Activated CD8-positive, alpha-beta memory T cell treated with anti-CD3 and anti-CD28 coated beads, Interleukin-2, amount 10 ng/mL, durations not matched to agents 7 days and 5 days (primary cell): Measurements from ENCODE around the gene CELF3. TPM values are rescaled to one million over a fixed set of nuclear protein-coding genes. Genes with fewer than 3 reads are reported as not detected.
A peak's percentile ranks its signal among the peaks of the same experiment; 100 is the strongest.

Experiments
- ATAC-seq: fragments of 150-1000 bp; cut with Tn5 transposase; one replicate; pipeline ENCODE4 v1.10.0; 2021; ENCODE audit warnings: moderate library complexity
- CTCF ChIA-PET: fragments of 350-600 bp; sonication (Branson Sonifier 250); formaldehyde crosslinking; loops from one replicate; lab custom pipeline; 2021; ENCODE audit warnings: antibody characterized with exemption; lab: Charles Lee
- DNase-seq: peaks from one replicate; pipeline ENCODE4 v3.0.0-alpha.2; 2020
- H3K27ac Mint-ChIP-seq: one replicate; pipeline ENCODE4 v1.8.0; 2021; ENCODE audit warnings: mild to moderate bottlenecking, mixed read lengths
- H3K27me3 Mint-ChIP-seq: one replicate; pipeline ENCODE4 v1.8.0; 2021; ENCODE audit warnings: mixed read lengths
- H3K36me3 Mint-ChIP-seq: one replicate; pipeline ENCODE4 v1.8.0; 2021; ENCODE audit warnings: mild to moderate bottlenecking, mixed read lengths
- H3K4me1 Mint-ChIP-seq: one replicate; pipeline ENCODE4 v1.8.0; 2021; ENCODE audit warnings: mixed read lengths
- H3K4me3 Mint-ChIP-seq: one replicate; pipeline ENCODE4 v1.8.0; 2021; ENCODE audit warnings: mild to moderate bottlenecking, moderate library complexity, mixed read lengths
- H3K9me3 Mint-ChIP-seq: one replicate; pipeline ENCODE4 v1.8.0; 2022; ENCODE audit warnings: low read depth, mixed read lengths
- total RNA-seq, 2 experiments: library from RNA; stranded (reverse); gene quantifications; one replicate each; pipeline ENCODE4 v1.2.3, GENCODE V29; 2021

CELF3 gene
- total RNA-seq, 2 experiments from 2014 or later, result not detected

DNA sequence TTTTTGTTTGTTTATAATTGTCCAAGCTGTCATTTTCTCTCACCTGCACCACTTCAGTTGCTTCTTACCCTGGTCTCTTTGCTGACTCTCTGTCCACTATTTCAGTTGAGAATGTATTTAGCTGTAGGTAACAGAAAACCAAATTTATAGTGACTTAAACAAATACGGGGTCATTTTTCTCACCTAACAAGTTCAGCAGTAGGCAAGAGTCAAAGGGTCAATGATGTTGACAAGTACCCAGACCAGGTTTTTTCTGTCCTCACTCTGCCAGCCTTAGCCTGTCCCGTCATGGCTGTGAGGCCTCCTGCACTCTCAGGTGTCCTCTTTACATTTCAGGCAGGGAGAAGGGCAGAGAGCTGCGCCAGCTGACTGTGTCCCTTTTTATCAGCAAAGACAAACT lies 16.5 kb upstream of the CELF3 start:
- peaks cover 3% of the 10 kb centered on the region for H3K9me3 Mint-ChIP-seq
- H3K27ac Mint-ChIP-seq, result no peak overlapping the region
- H3K27me3 Mint-ChIP-seq, result peaks cover 25% of the 10 kb centered on the region
- H3K4me1 Mint-ChIP-seq, result no peaks in the 10 kb centered on the region
- no peaks in the 10 kb centered on the region for H3K36me3 Mint-ChIP-seq
- CTCF ChIA-PET, result interaction anchor here (0.6 to 1.2 kb wide), 2 partner anchors 104 to 259 kb away, joined by 3 to 4 read pairs; no protein-coding TSS in a partner anchor
- no peak for DNase-seq
- no peak for ATAC-seq
- H3K4me3 Mint-ChIP-seq, result no peak overlapping the region

DNA sequence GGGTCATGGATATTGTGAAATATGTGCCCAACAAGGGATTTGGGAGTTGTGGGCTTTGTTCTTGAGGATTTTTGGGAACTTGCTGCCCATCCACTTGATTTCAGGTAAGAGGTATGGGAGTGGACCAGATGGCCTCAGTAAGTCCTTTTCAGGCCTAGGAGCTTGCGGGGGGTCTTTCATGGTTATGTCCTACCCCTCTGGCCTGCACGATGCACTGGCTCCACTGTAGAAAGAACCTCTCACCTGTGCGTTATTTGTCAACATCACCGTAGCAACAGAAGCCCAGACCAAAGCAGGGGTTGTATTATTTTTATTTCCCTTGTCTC lies 13.3 kb upstream of the CELF3 start:
- CTCF ChIA-PET, result interaction anchor here (1.2 kb wide), 2 partner anchors 9 to 136 kb away, joined by 3 read pairs; no protein-coding TSS in a partner anchor
- no peak overlapping the region for H3K27ac Mint-ChIP-seq

DNA sequence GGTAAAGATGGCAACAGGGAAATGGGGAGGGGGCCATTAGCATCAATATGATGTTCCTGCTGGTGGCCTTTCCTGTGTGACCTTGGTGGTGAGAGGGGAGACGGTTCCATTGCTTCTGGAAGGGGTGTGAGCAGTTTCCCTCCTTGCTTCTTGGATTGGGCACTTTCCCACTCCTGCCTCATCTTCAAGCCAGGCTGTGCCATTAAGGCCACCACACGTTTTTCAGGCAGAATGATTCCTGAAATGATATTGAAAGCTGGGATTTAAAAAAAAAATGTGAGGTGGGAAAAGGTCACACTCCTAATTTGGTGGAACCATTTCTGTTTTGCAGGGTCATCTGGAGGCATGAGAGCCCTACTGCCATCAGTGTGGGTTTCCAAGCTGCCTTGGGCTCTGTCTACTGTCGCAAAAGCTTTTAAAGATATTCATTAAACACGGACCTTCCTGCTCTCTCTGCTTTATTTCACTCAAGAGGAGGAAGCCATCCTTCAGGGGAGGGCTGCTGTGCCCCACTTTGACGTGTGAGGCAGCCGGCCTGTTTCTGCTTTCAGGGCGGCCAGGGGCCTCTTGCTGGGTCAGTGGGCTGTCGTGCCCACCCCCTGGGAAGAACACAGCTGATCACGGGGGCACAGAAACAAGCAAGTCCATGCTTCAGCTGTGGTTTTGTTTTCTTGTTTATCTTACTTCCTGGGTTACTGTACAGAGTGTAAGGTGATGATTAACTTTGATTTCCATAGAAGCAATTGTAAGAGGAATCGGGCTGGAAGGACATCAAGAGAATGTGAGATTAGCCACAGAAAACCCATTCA lies 12.8 kb upstream of the CELF3 start:
- no peak overlapping the region for H3K27ac Mint-ChIP-seq
- CTCF ChIA-PET, result interaction anchor here (1.1 to 1.5 kb wide), 4 partner anchors 9 to 285 kb away, joined by 3 to 4 read pairs (median 3); no protein-coding TSS in a partner anchor
- no peak for DNase-seq

More for the DNA sequence above, 13.3 kb upstream of the CELF3 start:
- H3K4me1 Mint-ChIP-seq, result no peaks in the 10 kb centered on the region
- no peaks in the 10 kb centered on the region for H3K36me3 Mint-ChIP-seq
- ATAC-seq (no peak), DNase-seq (peak; percentile 7)
- H3K4me3 Mint-ChIP-seq, result no peak overlapping the region
- H3K27me3 Mint-ChIP-seq, result peaks cover 43% of the 10 kb centered on the region
- no peaks in the 10 kb centered on the region for H3K9me3 Mint-ChIP-seq

DNA sequence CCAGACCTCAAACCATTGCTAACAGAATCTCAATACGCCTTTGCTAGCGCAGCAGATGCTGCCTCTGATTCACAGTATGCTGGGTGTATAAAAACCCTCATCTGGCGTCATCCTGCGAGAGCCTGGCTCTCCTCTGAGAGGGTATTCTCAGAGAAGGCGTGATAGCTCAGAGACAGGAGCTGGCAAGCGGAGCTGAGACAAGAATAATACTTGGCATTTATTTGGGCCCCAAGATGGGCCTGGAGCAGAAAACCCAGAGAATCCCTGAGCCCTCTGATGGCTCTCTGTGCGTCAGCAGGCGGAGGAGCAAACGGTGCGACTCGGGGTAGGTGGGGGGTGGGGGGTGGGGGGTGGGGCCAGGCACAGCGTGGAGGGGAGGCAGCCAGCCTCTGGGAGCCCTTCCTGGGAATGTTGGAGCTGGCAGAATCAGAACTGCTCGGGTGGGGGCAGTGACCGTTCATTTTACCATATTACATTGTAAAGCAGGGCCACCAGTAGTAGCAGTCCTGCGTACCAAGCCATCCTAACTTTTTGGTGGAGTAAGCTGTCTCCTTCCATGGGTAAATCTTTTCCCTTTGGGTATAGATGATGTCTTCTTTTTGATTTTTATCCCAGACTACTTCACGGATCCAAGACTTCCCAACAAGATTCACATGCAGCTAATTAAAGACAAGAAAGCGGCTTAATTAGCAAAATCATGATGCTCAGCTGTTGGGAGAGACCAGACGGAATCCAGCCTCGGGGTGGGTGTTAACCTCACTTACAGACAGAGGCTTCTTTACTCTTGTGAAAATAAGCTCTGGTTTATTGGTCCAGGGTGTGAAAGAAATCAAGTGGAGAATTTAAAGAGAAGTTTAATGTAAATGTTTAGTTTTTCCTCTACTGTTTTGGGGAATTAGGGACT lies 11.8 kb upstream of the CELF3 start:
- Mint-ChIP-seq H3K4me1 (no peaks in the 10 kb centered on the region), H3K27me3 (peaks cover 55% of the 10 kb centered on the region), H3K27ac (no peak overlapping the region), H3K36me3 (no peaks in the 10 kb centered on the region), H3K9me3 (no peaks in the 10 kb centered on the region), H3K4me3 (no peak overlapping the region)
- CTCF ChIA-PET, result interaction anchor here (0.6 to 1.5 kb wide), 6 partner anchors 8 to 284 kb away, joined by 3 to 4 read pairs (median 3); no protein-coding TSS in a partner anchor
- no peak for ATAC-seq
- no peak for DNase-seq

More for the DNA sequence above, 12.8 kb upstream of the CELF3 start:
- Mint-ChIP-seq H3K4me1 (no peaks in the 10 kb centered on the region), H3K4me3 (no peak overlapping the region), H3K9me3 (no peaks in the 10 kb centered on the region), H3K27me3 (peaks cover 46% of the 10 kb centered on the region), H3K36me3 (no peaks in the 10 kb centered on the region)
- ATAC-seq, result no peak

DNA sequence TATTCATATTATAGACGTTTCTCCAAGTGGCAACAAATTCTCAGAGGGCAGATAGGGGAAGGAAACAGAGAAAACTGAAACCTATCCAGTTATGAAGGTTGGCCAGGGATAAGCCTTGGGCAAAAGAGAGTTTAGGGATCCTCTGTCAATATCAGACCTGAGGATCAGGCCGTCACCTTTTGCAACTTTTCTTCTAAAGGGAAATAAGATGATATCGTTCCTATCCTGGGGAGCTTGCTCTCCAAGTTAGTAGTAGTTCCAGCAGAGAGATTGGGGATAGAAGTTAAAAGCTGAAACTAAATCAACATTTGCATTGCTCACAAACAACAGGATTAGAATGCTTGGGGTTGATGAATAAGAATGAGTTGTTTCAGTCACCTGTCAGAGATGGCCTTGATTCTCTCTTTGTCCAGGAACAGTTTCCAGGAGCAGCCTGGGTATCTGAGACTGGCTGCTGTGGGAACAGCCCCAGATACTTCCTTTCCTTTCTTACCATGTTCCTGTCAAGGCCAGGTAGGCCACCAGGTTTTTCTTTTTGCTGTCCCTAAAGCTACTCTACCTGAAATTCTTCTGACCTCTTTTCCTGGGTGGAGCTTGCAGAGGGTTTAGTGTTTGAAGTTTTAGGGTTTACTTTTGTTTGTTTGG lies 7.2 kb upstream of the CELF3 start:
- Mint-ChIP-seq H3K36me3 (no peaks in the 10 kb centered on the region), H3K4me3 (no peak overlapping the region), H3K27me3 (peaks cover 72% of the 10 kb centered on the region), H3K27ac (no peak overlapping the region), H3K9me3 (no peaks in the 10 kb centered on the region), H3K4me1 (peaks cover 19% of the 10 kb centered on the region)
- ATAC-seq (no peak), DNase-seq (no peak)
- CTCF ChIA-PET, result no interaction called here

DNA sequence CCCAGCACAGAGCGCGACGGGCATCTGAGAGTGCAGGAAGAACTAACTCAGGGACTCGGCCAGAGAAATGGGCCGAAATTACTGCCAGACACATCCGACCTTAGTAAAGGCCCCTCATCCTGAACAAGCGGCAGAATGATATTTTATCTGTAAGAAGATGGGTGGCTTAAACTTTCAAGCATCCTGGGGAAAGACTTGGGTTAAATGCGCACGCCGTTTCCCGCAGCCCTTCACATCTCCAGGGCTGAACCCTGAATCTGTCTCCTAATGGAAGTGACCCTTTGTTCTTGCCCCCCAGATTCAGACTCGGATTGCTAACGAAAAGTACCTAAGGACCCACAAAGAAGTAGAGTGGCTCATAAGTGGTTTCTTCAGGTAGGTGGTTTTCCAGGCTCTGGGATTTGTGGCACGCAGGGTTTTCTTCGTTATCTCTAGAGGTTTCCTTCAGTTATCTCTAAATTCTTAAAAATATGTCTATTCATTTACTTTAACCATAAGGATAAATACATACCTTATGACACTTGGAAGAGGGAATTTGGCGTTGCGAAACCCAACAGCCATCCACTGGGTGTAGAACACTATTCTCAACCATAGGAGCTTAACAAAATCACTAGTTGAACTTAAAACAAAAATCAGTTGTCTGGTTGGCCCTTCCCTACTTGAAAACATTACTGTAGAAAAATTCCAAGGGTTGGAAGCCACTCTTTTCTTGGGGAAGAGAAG lies 5.3 kb upstream of the CELF3 start:
- Mint-ChIP-seq H3K36me3 (no peaks in the 10 kb centered on the region), H3K4me1 (peaks cover 21% of the 10 kb centered on the region), H3K9me3 (no peaks in the 10 kb centered on the region), H3K4me3 (peak overlapping the region; percentile 53), H3K27me3 (peaks cover 77% of the 10 kb centered on the region), H3K27ac (no peak overlapping the region)
- ATAC-seq, result no peak
- DNase-seq, result no peak
- CTCF ChIA-PET, result interaction anchor here (0.9 kb wide), 1 partner anchor 13 kb away, joined by 5 read pairs; no protein-coding TSS in a partner anchor

DNA sequence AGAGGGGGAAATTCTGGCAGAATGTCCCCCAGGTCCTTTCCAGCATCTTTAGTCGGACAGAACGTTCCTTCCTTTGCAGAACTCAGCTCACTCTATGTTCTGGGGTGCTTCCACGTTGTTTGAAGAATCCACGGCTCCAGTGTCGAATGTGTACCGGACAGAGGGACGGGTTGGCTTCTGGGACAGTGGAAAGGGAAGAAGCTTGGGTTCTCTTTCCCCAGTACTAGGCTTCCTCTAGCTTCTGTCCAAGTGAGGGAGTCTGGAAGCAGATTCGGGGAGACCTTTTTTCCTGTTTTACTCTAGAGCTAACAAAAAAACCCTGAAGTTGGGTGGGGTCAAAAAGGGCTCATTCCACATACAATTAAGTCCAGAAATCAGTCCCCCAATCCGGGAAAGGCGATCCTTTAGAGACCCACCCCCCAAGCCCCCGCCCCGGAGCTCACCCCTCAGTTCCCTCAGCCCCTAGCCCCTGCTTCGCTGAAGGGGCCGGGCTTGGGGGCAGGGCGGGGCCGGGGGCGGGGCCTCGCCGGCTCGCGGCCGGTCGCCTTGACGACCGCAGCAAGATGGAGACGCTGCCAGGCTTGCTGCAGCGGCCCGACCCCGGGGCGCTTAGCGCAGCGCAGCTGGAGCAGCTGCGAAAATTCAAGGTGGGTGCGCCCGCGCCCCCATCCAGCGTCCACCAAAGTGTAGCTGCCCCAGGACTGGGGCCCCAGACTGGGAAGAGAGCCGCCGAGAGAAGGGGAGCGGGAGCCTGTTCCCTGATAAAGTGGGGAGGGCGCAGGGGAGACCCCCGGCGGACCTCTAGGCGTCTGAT lies 4.6 kb upstream of the CELF3 start, which contains the start of gene RIIAD1:
TSS of gene RIIAD1 (plus strand) at position 549 of the 814 bp plus-strand sequence. CDS start at position 564, 15 bp downstream.
- H3K27me3 Mint-ChIP-seq, result peaks cover 81% of the 10 kb centered on the region
- DNase-seq (peak; percentile 60), ATAC-seq (peak; percentile 94)
- peak within 1 kb of the TSS; percentile 55 for H3K4me3 Mint-ChIP-seq
- H3K36me3 Mint-ChIP-seq, result no peaks in the 10 kb centered on the region
- no peaks in the 10 kb centered on the region for H3K9me3 Mint-ChIP-seq
- H3K27ac Mint-ChIP-seq, result no peak within 1 kb of the TSS
- CTCF ChIA-PET, result interaction anchor here (0.6 to 1.7 kb wide), 8 partner anchors 8 to 280 kb away, joined by 3 to 4 read pairs (median 3); no protein-coding TSS in a partner anchor
- peaks cover 24% of the 10 kb centered on the region for H3K4me1 Mint-ChIP-seq

DNA sequence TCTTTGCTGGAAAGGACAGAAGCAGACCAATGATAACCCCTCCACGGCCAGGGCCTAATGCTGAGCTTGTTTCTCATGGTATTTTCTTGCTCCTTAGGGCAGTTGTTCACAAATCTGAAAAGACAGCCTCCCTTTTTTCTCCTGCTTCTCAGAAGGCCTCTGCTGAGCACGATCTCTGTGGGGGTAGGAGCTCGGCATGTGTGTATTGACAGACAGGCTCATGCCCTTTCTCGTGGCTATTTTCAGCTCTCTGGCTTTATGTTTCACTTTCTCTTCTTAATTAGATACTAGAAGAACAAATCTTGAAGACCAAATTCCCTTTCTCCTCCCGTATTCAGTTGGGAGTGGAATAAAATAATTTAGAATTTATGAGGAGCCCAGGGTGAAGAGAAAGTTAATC lies 4.0 kb upstream of the CELF3 start:
- H3K36me3 Mint-ChIP-seq, result no peaks in the 10 kb centered on the region
- H3K27ac Mint-ChIP-seq, result no peak overlapping the region
- peaks cover 82% of the 10 kb centered on the region for H3K27me3 Mint-ChIP-seq
- H3K9me3 Mint-ChIP-seq, result no peaks in the 10 kb centered on the region
- H3K4me1 Mint-ChIP-seq, result peaks cover 24% of the 10 kb centered on the region
- ATAC-seq (no peak), DNase-seq (no peak)
- CTCF ChIA-PET, result interaction anchor here (0.8 to 1.7 kb wide), 7 partner anchors 9 to 281 kb away, joined by 3 to 4 read pairs (median 3); no protein-coding TSS in a partner anchor
- H3K4me3 Mint-ChIP-seq, result peak overlapping the region; percentile 55

DNA sequence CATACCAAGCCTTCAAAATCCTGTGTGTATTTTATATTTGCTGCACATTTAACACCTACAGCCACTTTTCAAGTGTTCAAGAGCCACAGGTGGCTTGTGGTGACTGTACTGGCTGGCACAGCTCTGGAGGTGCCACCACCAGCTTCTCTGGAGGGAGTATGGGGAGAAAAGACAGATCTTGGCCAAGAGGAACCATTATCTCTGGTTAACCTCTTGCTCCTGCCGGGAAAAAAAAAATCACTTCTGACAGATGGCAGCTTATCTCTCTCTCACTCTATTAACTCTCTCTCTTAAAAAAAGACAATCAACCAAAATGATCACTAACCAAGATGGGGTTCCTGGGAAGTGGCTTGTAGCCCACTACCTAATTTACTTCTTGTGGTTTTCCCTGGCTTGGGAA lies 3.5 kb upstream of the CELF3 start:
- DNase-seq, result no peak
- CTCF ChIA-PET, result interaction anchor here (1.0 to 1.7 kb wide), 4 partner anchors 9 to 281 kb away, joined by 3 read pairs; no protein-coding TSS in a partner anchor
- H3K27ac Mint-ChIP-seq, result no peak overlapping the region

DNA sequence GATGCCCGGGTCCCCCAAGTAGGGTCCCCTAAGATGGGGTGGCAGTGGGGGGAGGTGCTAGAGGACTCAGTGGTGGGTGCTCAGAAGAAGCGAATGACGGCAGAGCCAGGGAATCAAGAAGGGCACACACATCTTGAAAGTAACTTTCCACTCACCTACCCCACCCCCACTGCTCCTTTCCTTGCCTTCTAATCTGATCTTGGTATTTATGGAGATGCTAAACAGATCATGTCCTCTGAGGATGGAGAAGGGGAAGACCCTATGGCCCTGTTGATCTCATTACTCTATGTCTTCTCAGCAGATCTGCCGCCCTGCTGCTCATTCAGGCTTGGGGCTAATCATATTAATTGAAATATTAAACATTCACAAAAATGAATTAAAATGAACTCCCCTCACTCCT lies 2.1 kb upstream of the CELF3 start:
- Mint-ChIP-seq H3K4me1 (peaks cover 24% of the 10 kb centered on the region), H3K27me3 (peaks cover 77% of the 10 kb centered on the region), H3K9me3 (no peaks in the 10 kb centered on the region), H3K27ac (no peak overlapping the region), H3K36me3 (no peaks in the 10 kb centered on the region), H3K4me3 (no peak overlapping the region)
- CTCF ChIA-PET, result no interaction called here
- ATAC-seq, result no peak
- no peak for DNase-seq

More for the DNA sequence above, 3.5 kb upstream of the CELF3 start:
- no peaks in the 10 kb centered on the region for H3K9me3 Mint-ChIP-seq
- peaks cover 82% of the 10 kb centered on the region for H3K27me3 Mint-ChIP-seq
- no peaks in the 10 kb centered on the region for H3K36me3 Mint-ChIP-seq
- H3K4me1 Mint-ChIP-seq, result peaks cover 24% of the 10 kb centered on the region
- H3K4me3 Mint-ChIP-seq, result peak overlapping the region; percentile 55
- no peak for ATAC-seq

DNA sequence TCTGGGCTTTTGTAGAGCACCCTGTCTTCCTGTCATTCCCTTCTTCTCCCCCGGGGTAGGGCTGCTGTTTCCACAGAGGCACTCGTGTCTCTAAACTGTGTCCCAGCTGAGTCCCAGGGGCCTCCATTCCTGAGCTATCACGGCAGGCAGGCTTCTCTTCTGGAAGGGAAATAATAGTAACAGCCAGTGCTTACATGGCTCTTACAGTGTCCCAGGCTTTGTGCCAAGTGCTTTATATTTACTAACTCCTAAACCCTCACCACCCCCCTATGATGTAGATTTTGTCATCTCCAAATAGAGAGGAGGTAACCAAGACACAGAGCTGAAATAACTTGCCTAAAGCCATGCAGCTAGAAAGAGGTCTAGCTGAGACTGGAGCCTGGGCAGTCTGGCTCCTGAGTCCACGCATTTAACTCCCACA lies 1.4 kb upstream of the CELF3 start:
- Mint-ChIP-seq H3K36me3 (no peaks in the 10 kb centered on the region), H3K27me3 (peaks cover 77% of the 10 kb centered on the region), H3K4me3 (no peak overlapping the region), H3K9me3 (no peaks in the 10 kb centered on the region), H3K4me1 (peaks cover 24% of the 10 kb centered on the region), H3K27ac (no peak overlapping the region)
- CTCF ChIA-PET, result interaction anchor here (1.0 to 2.5 kb wide), 5 partner anchors 16 to 183 kb away, joined by 3 to 9 read pairs (median 3); partner anchors contain the start of gene C2CD4D
- DNase-seq (no peak), ATAC-seq (no peak)
